Ovary (tissue), 3 donors: Measurements from ENCODE around the gene ISCU.

Experiments used
- CTCF ChIP-seq, 3 donors: fragments of 450-650 bp in 2 of 3; fragments of 200-600 bp in 1 of 3; IDR thresholded peaks; one replicate each; pipeline versions ENCODE4 v1.5.1 to v1.8.0; 2016 to 2022; ENCODE audit warnings: antibody characterized with exemption in 3 of 3, mild to moderate bottlenecking in 1 of 3
- EP300 ChIP-seq: sonication (generic); formaldehyde crosslinking; IDR thresholded peaks from one replicate; pipeline ENCODE4 v1.6.1; 2017; ENCODE audit warnings: antibody characterized with exemption
- POLR2A ChIP-seq: fragments of 450-650 bp; IDR thresholded peaks from one replicate; pipeline ENCODE4 v1.6.1; 2017; ENCODE audit warnings: antibody characterized with exemption, mild to moderate bottlenecking, moderate library complexity
- donor health status: DM: no; HTN: no; CAD: no.

- TF ChIP-seq POLR2A (no peak), EP300 (no peak), CTCF (IDR thresholded peaks at IDR 0.05) (no peak)
Observed at GRCh38 chr12:108518101-108518715, 44.2 kb upstream of the ISCU start.
